Measurements from ENCODE around the gene MET.
"Not testable (repeated sequence)": the region's sequence is repeated elsewhere in the genome, so short reads cannot be mapped to it uniquely, and the experiment has no call there.

The MET gene

DNA sequence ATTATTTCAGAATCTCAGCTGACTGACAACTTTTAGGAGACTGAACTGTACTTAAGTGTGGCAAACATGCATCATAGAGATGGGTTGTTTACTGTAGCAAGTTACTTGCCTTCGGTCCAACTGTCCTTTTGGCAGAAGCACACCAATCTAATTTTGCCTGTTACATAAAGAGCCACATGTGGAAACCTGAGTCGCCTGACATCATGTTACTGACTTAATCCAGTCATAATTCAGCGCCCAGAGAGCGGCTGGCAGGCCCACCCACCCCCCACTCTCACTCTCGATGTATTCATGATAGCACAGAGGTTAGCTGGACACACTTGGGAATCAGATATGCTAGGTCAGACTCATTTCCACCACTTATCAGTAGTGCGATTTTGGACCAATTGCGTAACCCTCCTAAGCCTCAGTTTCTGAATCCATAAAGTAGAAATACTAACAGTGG is 133.1 kb downstream of the MET start:
- Histone ChIP-seq H3K27ac (ENCODE audit: low read length) (no peak overlapping the region), H3K27me3 (ENCODE audit: low read depth, low read length) (no peaks in the 10 kb centered on the region), H3K4me3 (ENCODE audit: low read depth in 1 of 2, low read length in 2 of 2) (no peak overlapping the region), H3K9me3 (ENCODE audit: control insufficient read depth in 1 of 2, low read length in 2 of 2) (no peaks in the 10 kb centered on the region), H3K36me3 (ENCODE audit: control insufficient read depth in 1 of 2, insufficient read depth in 2 of 2, low read length in 2 of 2) (no peaks in the 10 kb centered on the region), H3K4me1 (ENCODE audit: control insufficient read depth in 1 of 2, insufficient read depth in 2 of 2, low read length in 2 of 2) (peaks cover 7 to 10% of the 10 kb centered on the region in 2 donors)

DNA sequence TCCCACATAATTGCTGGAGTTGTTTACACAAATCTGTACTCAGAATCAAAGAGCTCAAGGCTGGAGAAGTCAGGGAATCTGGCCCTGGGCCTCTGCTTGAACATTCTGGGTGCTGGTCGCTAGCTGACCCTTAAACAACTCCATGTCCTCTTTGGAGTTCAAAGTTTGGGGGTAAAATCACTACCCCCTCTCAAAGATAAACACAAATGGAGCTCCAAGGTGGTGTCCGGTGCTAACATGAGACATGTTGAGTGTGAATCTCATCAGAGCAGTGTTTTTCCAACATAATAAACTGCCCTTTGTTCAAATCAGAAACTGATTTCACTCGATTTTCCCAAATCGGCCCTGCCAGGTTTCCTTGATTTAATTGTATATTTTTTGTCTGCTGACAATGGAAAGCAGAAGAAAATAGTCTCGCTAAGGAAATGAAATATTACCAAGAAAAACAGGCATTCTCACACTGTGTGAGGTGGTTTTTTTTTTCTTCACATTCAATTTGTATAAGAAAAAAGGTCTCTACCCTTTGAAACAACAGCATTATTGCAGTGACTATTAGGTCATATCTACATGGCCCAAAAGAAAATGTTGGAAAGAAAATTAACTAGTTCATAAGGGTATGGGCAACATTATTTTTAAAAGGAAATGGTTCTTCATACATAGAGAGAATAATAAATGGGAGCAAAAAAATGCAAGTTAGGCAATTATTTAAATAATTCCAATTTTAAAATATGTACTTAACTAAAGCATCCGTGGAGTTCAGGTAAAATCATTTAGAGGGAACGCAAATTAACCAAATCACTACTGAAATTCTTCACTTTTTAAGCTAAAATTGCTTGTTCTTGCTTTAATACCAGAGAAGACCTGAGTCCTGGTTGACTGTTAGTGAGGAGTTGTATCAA is 134.3 kb downstream of the MET start:
- H3K27ac ChIP-seq (ENCODE audit: low read length), result no peak overlapping the region
- no peaks in the 10 kb centered on the region for H3K27me3 ChIP-seq (ENCODE audit: low read depth, low read length)
- H3K36me3 ChIP-seq (ENCODE audit: control insufficient read depth in 1 of 2, insufficient read depth in 2 of 2, low read length in 2 of 2), result no peaks in the 10 kb centered on the region
- H3K4me3 ChIP-seq (ENCODE audit: low read depth in 1 of 2, low read length in 2 of 2), result no peak overlapping the region
- peaks cover 7 to 10% of the 10 kb centered on the region in 2 donors for H3K4me1 ChIP-seq (ENCODE audit: control insufficient read depth in 1 of 2, insufficient read depth in 2 of 2, low read length in 2 of 2)
- no peaks in the 10 kb centered on the region for H3K9me3 ChIP-seq (ENCODE audit: control insufficient read depth in 1 of 2, low read length in 2 of 2)

DNA sequence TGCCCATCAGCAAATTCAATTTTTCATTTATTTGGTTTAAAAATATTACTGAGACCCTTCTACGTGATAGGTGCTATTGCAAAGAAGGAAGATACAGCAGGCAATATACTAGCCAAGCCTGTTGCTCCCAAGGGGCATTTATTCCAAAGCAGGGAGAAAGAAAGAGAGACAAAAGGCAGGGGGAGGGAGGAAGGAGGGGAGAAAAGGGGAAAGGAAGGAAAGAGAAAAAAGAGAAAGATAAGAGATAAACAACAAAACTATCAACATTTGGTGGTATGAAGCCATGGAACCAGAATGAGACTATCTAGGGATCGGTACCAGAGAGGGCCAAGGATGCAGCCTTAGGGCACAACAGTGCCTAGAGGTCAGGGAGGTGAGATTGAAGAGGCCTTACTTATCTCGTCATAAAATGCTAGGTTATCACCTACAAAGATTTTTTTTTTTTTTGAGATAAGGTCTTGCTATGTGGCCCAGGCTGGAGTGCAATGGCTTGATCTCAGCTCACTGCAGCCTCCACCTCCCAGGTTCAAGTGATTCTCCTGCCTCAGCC is 135.1 kb downstream of the MET start:
- no peak overlapping the region for H3K27ac ChIP-seq (ENCODE audit: low read length)
- H3K4me1 ChIP-seq (ENCODE audit: control insufficient read depth in 1 of 2, insufficient read depth in 2 of 2, low read length in 2 of 2), result peaks cover 7 to 10% of the 10 kb centered on the region in 2 donors
- no peaks in the 10 kb centered on the region for H3K9me3 ChIP-seq (ENCODE audit: control insufficient read depth in 1 of 2, low read length in 2 of 2)
- no peaks in the 10 kb centered on the region for H3K27me3 ChIP-seq (ENCODE audit: low read depth, low read length)
- H3K36me3 ChIP-seq (ENCODE audit: control insufficient read depth in 1 of 2, insufficient read depth in 2 of 2, low read length in 2 of 2), result no peaks in the 10 kb centered on the region
- H3K4me3 ChIP-seq (ENCODE audit: low read depth in 1 of 2, low read length in 2 of 2), result no peak overlapping the region

DNA sequence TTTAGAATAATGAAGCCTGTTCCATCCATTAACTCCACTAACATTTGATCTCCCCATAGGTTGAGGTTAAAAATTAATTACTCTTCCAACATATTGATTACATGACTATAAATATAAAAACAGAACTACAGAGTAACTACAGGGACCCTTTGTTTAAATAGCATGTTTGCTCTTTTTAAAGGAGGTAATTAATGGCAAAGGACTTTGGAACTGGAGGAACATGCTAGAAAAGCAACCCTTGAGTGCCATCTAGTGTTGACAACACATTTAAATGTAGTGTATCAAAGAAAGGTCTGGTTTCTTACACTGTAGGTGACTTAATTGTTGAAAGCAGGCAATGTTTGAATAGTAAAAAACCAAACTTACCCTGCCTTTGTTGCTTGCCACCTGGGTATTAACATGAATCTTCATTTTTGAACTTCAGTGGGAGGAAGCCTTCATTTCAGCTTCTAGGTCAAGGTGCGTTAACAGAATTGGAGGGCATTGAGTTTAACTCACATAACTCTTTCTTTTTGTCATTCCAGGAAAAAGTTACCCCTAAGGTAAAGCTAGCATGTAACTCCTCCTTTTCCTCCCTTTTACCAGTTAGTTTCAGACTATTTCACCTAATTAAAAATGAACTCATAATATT is 137.8 kb downstream of the MET start:
- no peak overlapping the region for H3K4me3 ChIP-seq (ENCODE audit: low read depth in 1 of 2, low read length in 2 of 2)
- H3K9me3 ChIP-seq (ENCODE audit: control insufficient read depth in 1 of 2, low read length in 2 of 2), result no peaks in the 10 kb centered on the region
- peak overlapping the region; percentile 20 for H3K27ac ChIP-seq (ENCODE audit: low read length)
- H3K27me3 ChIP-seq (ENCODE audit: low read depth, low read length), result no peaks in the 10 kb centered on the region
- H3K36me3 ChIP-seq (ENCODE audit: control insufficient read depth in 1 of 2, insufficient read depth in 2 of 2, low read length in 2 of 2), result no peaks in the 10 kb centered on the region
- peaks cover 3 to 4% of the 10 kb centered on the region in 2 donors for H3K4me1 ChIP-seq (ENCODE audit: control insufficient read depth in 1 of 2, insufficient read depth in 2 of 2, low read length in 2 of 2)

DNA sequence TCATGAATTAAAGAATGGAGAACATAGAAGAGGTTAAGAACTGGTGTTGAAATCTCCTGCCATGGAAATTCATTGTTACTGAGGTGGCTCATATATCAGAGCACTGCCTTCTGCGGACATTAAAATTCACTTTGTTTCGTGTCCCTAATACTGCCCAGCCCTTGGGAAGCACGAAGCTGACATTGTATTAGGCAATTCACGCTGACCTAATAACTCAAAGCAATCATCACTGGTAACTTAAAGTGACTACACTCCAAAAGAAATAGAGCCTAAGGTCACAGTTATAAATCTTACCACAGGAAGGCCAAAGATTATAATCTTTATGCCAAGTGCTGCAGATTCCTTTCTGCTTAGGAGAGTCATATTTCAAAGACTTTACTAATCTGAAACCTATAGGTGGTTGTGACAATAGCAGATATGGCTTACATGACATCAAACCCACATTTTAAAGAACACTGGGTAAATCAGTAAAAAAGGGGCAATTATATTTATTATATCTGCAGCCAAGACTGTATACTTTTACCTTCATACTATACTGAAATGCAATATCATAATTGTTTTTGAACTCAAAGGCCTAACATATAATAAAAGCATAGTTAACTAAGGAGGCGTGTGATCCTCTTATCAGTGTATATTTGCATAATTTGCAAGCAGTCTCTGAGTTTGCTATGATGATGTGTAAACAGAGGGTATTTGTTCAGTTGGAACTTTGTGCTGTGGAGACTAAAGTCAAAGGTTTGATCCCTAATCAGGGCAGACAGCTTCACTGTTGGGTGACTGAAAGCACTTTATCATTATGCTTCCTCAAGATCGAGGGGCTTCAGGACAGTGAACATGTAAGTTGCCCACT is 138.5 kb downstream of the MET start:
- no peaks in the 10 kb centered on the region for H3K27me3 ChIP-seq (ENCODE audit: low read depth, low read length)
- H3K27ac ChIP-seq (ENCODE audit: low read length), result peak overlapping the region; percentile 20
- H3K9me3 ChIP-seq (ENCODE audit: control insufficient read depth in 1 of 2, low read length in 2 of 2), result no peaks in the 10 kb centered on the region
- H3K4me3 ChIP-seq (ENCODE audit: low read depth in 1 of 2, low read length in 2 of 2), result no peak overlapping the region
- H3K36me3 ChIP-seq (ENCODE audit: control insufficient read depth in 1 of 2, insufficient read depth in 2 of 2, low read length in 2 of 2), result no peaks in the 10 kb centered on the region
- H3K4me1 ChIP-seq (ENCODE audit: control insufficient read depth in 1 of 2, insufficient read depth in 2 of 2, low read length in 2 of 2), result peaks cover 0 to 4% of the 10 kb centered on the region in 2 donors

DNA sequence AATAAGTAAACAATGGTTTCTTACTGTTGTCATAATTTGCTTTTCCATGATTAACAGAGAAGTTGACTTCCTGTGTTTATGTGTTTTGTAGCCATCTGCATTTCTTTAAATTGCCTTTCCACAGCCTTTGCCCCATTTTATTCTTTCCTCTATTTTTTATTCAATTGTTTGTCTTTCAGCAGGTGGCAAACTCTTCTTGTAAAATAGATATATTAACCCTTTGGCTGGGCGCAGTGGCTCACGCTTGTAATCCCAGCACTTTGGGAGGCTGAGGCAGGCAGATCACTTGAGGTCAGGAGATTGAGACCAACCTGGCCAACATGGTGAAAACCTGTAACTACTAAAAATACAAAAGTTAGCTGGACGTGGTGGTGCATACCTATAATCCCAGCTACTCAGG is 139.8 kb downstream of the MET start:
- H3K27me3 ChIP-seq (ENCODE audit: low read depth, low read length), result no peaks in the 10 kb centered on the region
- no peaks in the 10 kb centered on the region for H3K9me3 ChIP-seq (ENCODE audit: control insufficient read depth in 1 of 2, low read length in 2 of 2)
- H3K36me3 ChIP-seq (ENCODE audit: control insufficient read depth in 1 of 2, insufficient read depth in 2 of 2, low read length in 2 of 2), result no peaks in the 10 kb centered on the region
- H3K4me3 ChIP-seq (ENCODE audit: low read depth in 1 of 2, low read length in 2 of 2), result no peak overlapping the region
- H3K4me1 ChIP-seq (ENCODE audit: control insufficient read depth in 1 of 2, insufficient read depth in 2 of 2, low read length in 2 of 2), result peaks cover 0 to 4% of the 10 kb centered on the region in 2 donors
- H3K27ac ChIP-seq (ENCODE audit: low read length), result no peak overlapping the region

DNA sequence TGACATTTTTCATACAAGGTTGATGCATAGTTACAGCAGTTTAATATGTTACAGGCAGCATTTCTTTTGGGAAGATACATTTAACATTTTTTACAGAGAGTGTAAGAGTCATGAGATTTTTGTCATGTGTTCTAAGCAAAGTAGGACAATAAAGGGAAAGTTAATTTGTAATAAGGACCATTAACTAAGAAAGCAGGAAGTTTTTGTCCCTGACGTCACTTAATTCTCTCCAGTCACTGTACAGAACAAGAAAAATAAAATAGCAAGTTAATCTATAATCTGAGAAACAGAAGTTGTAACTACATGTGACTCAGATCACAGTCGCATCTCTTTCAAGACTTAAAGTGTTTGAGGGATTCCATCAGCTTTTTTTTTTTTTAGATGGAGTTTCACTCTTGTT is 140.9 kb downstream of the MET start:
- Histone ChIP-seq H3K27me3 (ENCODE audit: low read depth, low read length) (no peaks in the 10 kb centered on the region), H3K27ac (ENCODE audit: low read length) (no peak overlapping the region), H3K4me1 (ENCODE audit: control insufficient read depth in 1 of 2, insufficient read depth in 2 of 2, low read length in 2 of 2) (peaks cover 0 to 4% of the 10 kb centered on the region in 2 donors), H3K4me3 (ENCODE audit: low read depth in 1 of 2, low read length in 2 of 2) (no peak overlapping the region), H3K9me3 (ENCODE audit: control insufficient read depth in 1 of 2, low read length in 2 of 2) (no peaks in the 10 kb centered on the region), H3K36me3 (ENCODE audit: control insufficient read depth in 1 of 2, insufficient read depth in 2 of 2, low read length in 2 of 2) (no peaks in the 10 kb centered on the region)

DNA sequence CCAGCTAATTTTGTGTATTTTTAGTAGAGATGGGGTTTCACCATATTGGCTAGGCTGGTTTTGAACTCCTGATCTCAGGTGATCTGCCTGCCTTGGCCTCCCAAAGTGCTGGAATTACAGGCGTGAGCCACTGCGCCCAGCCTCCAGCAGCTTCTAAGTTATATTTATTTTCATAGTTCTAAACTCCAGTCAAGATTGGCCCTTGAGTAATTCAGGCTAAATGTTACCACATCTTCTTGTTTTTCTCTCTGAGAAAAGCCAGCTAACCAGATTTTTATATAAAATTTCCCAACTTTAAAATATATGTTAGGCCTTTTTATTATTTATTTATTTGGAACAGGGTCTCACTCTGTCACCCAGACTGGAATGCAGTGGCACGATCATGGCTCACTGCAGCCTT is 141.4 kb downstream of the MET start:
- not testable (repeated sequence) for H3K4me3 ChIP-seq (ENCODE audit: low read depth in 1 of 2, low read length in 2 of 2); H3K27me3 ChIP-seq (ENCODE audit: low read depth, low read length); H3K4me1 ChIP-seq (ENCODE audit: control insufficient read depth in 1 of 2, insufficient read depth in 2 of 2, low read length in 2 of 2); H3K9me3 ChIP-seq (ENCODE audit: control insufficient read depth in 1 of 2, low read length in 2 of 2); H3K36me3 ChIP-seq (ENCODE audit: control insufficient read depth in 1 of 2, insufficient read depth in 2 of 2, low read length in 2 of 2); H3K27ac ChIP-seq (ENCODE audit: low read length)

DNA sequence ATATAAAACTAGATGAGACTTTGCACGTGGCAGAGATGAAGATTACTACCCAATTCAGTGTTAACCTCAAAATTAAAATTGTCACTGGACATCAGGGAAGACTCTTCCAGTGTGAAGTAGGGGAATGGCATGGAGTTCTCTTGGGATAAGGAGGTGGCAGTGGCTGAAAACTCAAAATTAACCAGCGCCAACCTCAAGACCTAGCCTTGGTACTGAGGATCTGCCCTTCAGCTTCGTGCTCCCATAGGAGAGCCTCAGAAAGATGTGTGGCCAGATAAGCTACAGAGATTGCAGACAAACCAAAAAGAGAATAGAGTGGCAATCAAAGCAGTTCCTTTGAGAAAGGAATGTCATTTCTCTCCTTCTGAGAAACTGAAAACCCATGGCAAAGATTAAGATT is 143.0 kb downstream of the MET start:
- Histone ChIP-seq H3K9me3 (ENCODE audit: control insufficient read depth in 1 of 2, low read length in 2 of 2) (no peaks in the 10 kb centered on the region), H3K36me3 (ENCODE audit: control insufficient read depth in 1 of 2, insufficient read depth in 2 of 2, low read length in 2 of 2) (no peaks in the 10 kb centered on the region), H3K4me3 (ENCODE audit: low read depth in 1 of 2, low read length in 2 of 2) (no peak overlapping the region), H3K4me1 (ENCODE audit: control insufficient read depth in 1 of 2, insufficient read depth in 2 of 2, low read length in 2 of 2) (peaks cover 0 to under 1% of the 10 kb centered on the region in 2 donors), H3K27ac (ENCODE audit: low read length) (no peak overlapping the region), H3K27me3 (ENCODE audit: low read depth, low read length) (no peaks in the 10 kb centered on the region)

DNA sequence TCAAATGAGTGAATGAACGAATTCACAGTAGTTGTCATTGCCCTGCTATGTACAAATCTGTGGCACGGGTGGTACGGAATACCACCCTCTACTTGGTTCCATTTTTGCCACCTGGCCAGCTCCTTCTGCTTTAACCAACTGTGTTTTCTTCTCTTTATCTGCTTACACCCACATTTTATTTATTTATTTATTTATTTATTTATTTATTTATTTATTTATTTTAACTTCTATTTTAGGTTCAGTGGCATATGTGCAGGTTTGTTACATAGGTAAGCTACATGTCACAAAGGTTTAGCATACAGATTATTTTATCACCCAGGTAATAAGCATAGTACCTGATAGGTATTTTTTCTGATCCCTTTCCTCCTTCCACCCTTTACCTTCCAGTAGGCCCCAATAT is 148.2 kb downstream of the MET start:
- Histone ChIP-seq H3K9me3 (ENCODE audit: control insufficient read depth in 1 of 2, low read length in 2 of 2) (no peaks in the 10 kb centered on the region), H3K27ac (ENCODE audit: low read length) (no peak overlapping the region), H3K27me3 (ENCODE audit: low read depth, low read length) (no peaks in the 10 kb centered on the region), H3K36me3 (ENCODE audit: control insufficient read depth in 1 of 2, insufficient read depth in 2 of 2, low read length in 2 of 2) (no peaks in the 10 kb centered on the region), H3K4me1 (ENCODE audit: control insufficient read depth in 1 of 2, insufficient read depth in 2 of 2, low read length in 2 of 2) (no peaks in the 10 kb centered on the region), H3K4me3 (ENCODE audit: low read depth in 1 of 2, low read length in 2 of 2) (no peak overlapping the region)

DNA sequence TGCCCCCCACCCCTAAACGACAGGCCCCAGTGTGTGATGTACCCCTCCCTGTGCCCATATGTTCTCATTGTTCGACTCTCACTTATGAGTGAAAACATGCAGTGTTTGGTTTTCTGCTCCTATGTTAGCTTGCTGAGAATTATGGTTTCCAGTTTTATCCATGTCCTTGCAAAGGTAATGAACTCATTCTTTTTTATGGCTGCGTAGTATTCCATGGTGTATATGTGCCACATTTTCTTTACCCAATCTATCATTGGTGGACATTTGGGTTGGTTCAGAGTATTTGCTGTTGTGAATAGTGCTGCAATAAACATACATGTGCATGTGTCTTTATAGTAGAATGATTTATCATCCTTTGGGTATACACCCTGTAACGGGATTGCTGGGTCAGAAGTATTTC is 149.7 kb downstream of the MET start:
- H3K4me3 ChIP-seq (ENCODE audit: low read depth in 1 of 2, low read length in 2 of 2); H3K9me3 ChIP-seq (ENCODE audit: control insufficient read depth in 1 of 2, low read length in 2 of 2); H3K27me3 ChIP-seq (ENCODE audit: low read depth, low read length); H3K4me1 ChIP-seq (ENCODE audit: control insufficient read depth in 1 of 2, insufficient read depth in 2 of 2, low read length in 2 of 2); H3K27ac ChIP-seq (ENCODE audit: low read length); H3K36me3 ChIP-seq (ENCODE audit: control insufficient read depth in 1 of 2, insufficient read depth in 2 of 2, low read length in 2 of 2): not testable (repeated sequence)
